SK-N-SH (cell line): ENCODE measurements around the gene PHF21A. TPM values are rescaled to one million over a fixed set of nuclear protein-coding genes. Genes with fewer than 3 reads are reported as not detected.
A peak's percentile ranks its signal among the peaks of the same experiment; 100 is the strongest.

Experiments used
- CTCF ChIA-PET: fragments of 300-600, 350-600 bp; formaldehyde crosslinking; extraction: SDS; loops from one replicate; lab custom pipeline; 2021; lab: Yijun Ruan, JAX
- POLR2A ChIA-PET: fragments of 350-600 bp; sonication (Branson Sonifier 250); formaldehyde crosslinking; extraction: SDS; loops from one replicate; lab custom pipeline; 2020; ENCODE audit warnings: antibody characterized with exemption, inconsistent platforms; lab: Yijun Ruan, JAX
- DNase-seq: peaks from one replicate; pipeline ENCODE4 v3.0.0; 2012
- H2AFZ ChIP-seq: fragments of 200-600 bp; sonication (generic); 2 replicates; pipeline ENCODE4 v1.8.1; 2016; ENCODE audit warnings: antibody characterized with exemption, mild to moderate bottlenecking, low read depth
- H3F3A ChIP-seq: fragments of 200-600 bp; sonication (generic); replicated peaks from 2 replicates; pipeline ENCODE3; 2016; ENCODE audit warnings: antibody characterized with exemption, mild to moderate bottlenecking; ENCODE audit not compliant: insufficient read depth
- H3K27ac ChIP-seq, 2 experiments: fragments of 200-500 bp in 1 of 2; fragments of 200-600 bp in 1 of 2; sonication (Bioruptor generic) in 1 of 2; sonication (generic), shearing (Covaris generic) in 1 of 2; 2 replicates each; pipeline versions ENCODE4 v1.5.1 to v1.6.1; 2014 to 2016; ENCODE audit warnings: low read depth in 2 of 2, inconsistent platforms in 1 of 2, low read length in 1 of 2, mild to moderate bottlenecking in 1 of 2, mixed read lengths in 1 of 2
- H3K27me3 ChIP-seq: fragments of 200-600 bp; sonication (generic), shearing (Covaris generic); 2 replicates; pipeline ENCODE4 v1.6.1; 2016; ENCODE audit warnings: mixed run types; ENCODE audit not compliant: insufficient read depth
- H3K36me3 ChIP-seq, 2 experiments: fragments of 200-500 bp in 1 of 2; fragments of 200-600 bp in 1 of 2; sonication (Bioruptor generic) in 1 of 2; sonication (generic) in 1 of 2; replicated peaks in 1 of 2; 2 replicates each; pipeline versions ENCODE3 to v1.5.1; 2014 to 2016; ENCODE audit warnings: low read length in 1 of 2, mild to moderate bottlenecking in 1 of 2; ENCODE audit not compliant: insufficient read depth in 2 of 2, control insufficient read depth in 1 of 2
- H3K4me1 ChIP-seq, 2 experiments: fragments of 200-500 bp in 1 of 2; fragments of 200-600 bp in 1 of 2; sonication (Bioruptor generic) in 1 of 2; sonication (generic), shearing (Covaris generic) in 1 of 2; 2 replicates each; pipeline versions ENCODE4 v1.5.1 to v1.6.1; 2014 to 2016; ENCODE audit warnings: low read depth in 1 of 2, low read length in 1 of 2, mixed run types in 1 of 2; ENCODE audit not compliant: insufficient read depth in 2 of 2, control insufficient read depth in 1 of 2
- H3K4me2 ChIP-seq: fragments of 200-600 bp; sonication (generic), shearing (Covaris generic); 2 replicates; pipeline ENCODE4 v1.6.1; 2017; ENCODE audit warnings: mixed run types
- H3K4me3 ChIP-seq, 2 experiments: fragments of 200-500 bp in 1 of 2; fragments of 200-600 bp in 1 of 2; sonication (Bioruptor generic) in 1 of 2; sonication (generic), shearing (Covaris generic) in 1 of 2; 2 replicates each; pipeline versions ENCODE4 v1.5.1 to v1.8.1; 2014 to 2016; ENCODE audit warnings: low read depth in 2 of 2, inconsistent platforms in 1 of 2, low read length in 1 of 2, mild to moderate bottlenecking in 1 of 2, mixed read lengths in 1 of 2, moderate library complexity in 1 of 2
- H3K79me2 ChIP-seq: fragments of 200-600 bp; sonication (generic); 2 replicates; pipeline ENCODE4 v1.8.1; 2017; ENCODE audit warnings: mild to moderate bottlenecking; ENCODE audit not compliant: insufficient read depth
- H3K9ac ChIP-seq: fragments of 200-600 bp; sonication (generic); 2 replicates; pipeline ENCODE4 v1.6.1; 2017; ENCODE audit warnings: mixed run types
- H3K9me2 ChIP-seq: fragments of 200-600 bp; sonication (generic); 2 replicates; pipeline ENCODE4 v1.6.1; 2017; ENCODE audit warnings: mixed run types
- H3K9me3 ChIP-seq: fragments of 200-600 bp; sonication (generic); 2 replicates; pipeline ENCODE4 v1.6.1; 2017; ENCODE audit warnings: mixed run types, mild to moderate bottlenecking, moderate library complexity
- H4K20me1 ChIP-seq: fragments of 200-600 bp; sonication (generic); 2 replicates; pipeline ENCODE4 v1.6.1; 2017; ENCODE audit warnings: mild to moderate bottlenecking, mixed run types; ENCODE audit not compliant: insufficient read depth
- CHD2 ChIP-seq: fragments of 150-350 bp; IDR thresholded peaks from 2 replicates; pipeline ENCODE4 v1.6.1; 2018; ENCODE audit warnings: low read length; ENCODE audit not compliant: partially characterized antibody
- ELF1 ChIP-seq: IDR thresholded peaks from 2 replicates; pipeline ENCODE4 v1.4.0; 2012
- GABPA ChIP-seq: IDR thresholded peaks from 2 replicates; pipeline ENCODE4 v1.4.0; 2012; ENCODE audit warnings: low read depth, mild to moderate bottlenecking
- GATA2 ChIP-seq: sonication (generic); formaldehyde crosslinking; IDR thresholded peaks from 2 replicates; pipeline ENCODE4 v1.5.0; 2020; ENCODE audit warnings: mild to moderate bottlenecking, missing genetic modification reagents
- MXI1 ChIP-seq: IDR thresholded peaks from 2 replicates; pipeline ENCODE4 v1.6.1; 2012; ENCODE audit warnings: mild to moderate bottlenecking, low read depth, low read length, improper control_type of control experiment
- NRF1 ChIP-seq: IDR thresholded peaks from 2 replicates; pipeline ENCODE4 v1.6.1; 2012; ENCODE audit warnings: low read depth, mild to moderate bottlenecking, low read length
- RAD21 ChIP-seq: IDR thresholded peaks from 2 replicates; pipeline ENCODE4 v1.6.1; 2012; ENCODE audit warnings: mild to moderate bottlenecking, low read length
- RCOR1 ChIP-seq: fragments of 150-350 bp; IDR thresholded peaks from 2 replicates; pipeline ENCODE4 v1.6.1; 2017; ENCODE audit warnings: antibody characterized with exemption, low read length
- RFX5 ChIP-seq: IDR thresholded peaks from 2 replicates; pipeline ENCODE4 v1.6.1; 2012; ENCODE audit warnings: mild to moderate bottlenecking, improper control_type of control experiment, low read length
- TCF12 ChIP-seq: IDR thresholded peaks from 2 replicates; pipeline ENCODE4 v1.4.0; 2012
- WGBS: methylation state at CpG from one replicate; pipeline ENCODE4 v1.1.6; 2017; ENCODE audit warnings: low lambda C conversion rate; 5-methylcytosine and 5-hydroxymethylcytosine counted together
- polyA plus RNA-seq, 3 experiments: library from polyadenylated mRNA; depleted of rRNA; stranded (reverse); fragments of >200 nt; gene quantifications; 2 replicates each; pipeline ENCODE4 v1.2.3, GENCODE V29; 2012
- TF ChIP-seq, protein P1 (sequence below): IDR thresholded peaks from 2 replicates; pipeline ENCODE4 v1.6.1; 2012; ENCODE audit warnings: mild to moderate bottlenecking, low read depth, low read length, moderate library complexity
- TF ChIP-seq, protein P2 (sequence below): IDR thresholded peaks from 2 replicates; pipeline ENCODE4 v1.4.0; 2012; ENCODE audit warnings: low read depth, borderline replicate concordance

PHF21A gene
- polyA plus RNA-seq, 1 of the 3 experiments (the other 2 are of a cell fraction), result 18.8 TPM

DNA sequence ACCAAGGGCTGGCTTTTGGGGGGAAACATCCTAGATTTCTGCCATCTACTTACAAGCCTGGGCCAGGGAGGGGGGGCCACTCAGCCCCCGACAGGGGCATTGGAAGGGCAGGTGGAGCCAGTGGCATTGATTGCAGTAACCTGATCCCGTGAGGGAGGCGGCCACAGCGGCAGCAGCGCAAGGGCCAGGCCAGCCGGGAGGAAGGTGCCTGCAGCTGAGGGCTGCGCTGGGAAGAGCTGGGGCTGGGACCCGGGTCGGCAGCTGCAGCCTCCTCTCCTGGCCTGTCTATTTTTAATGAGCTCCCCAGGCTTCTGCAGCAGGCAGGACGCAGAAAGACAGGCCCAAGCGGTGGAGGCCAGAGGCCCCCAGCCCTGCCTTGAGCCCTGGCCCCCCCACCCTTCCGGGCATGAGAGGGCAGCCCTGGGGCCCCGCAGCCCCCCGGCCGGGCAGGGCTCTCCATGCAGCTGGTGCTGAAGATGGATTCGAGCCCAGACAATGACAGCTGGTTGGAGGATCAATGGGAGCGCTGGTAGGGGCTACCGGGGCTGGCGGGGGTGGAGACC, 224.8 kb downstream of the PHF21A start:
- no peak overlapping the region for H3K9ac ChIP-seq
- H3F3A ChIP-seq, result no peaks in the 10 kb centered on the region
- no peaks in the 10 kb centered on the region for H3K27me3 ChIP-seq
- ChIA-PET CTCF (interaction anchor here (1.6 to 4.6 kb wide), 4 partner anchors 15 to 110 kb away, joined by 7 to 31 read pairs (median 14); no protein-coding TSS in a partner anchor), POLR2A (interaction anchor here (1.2 kb wide), 1 partner anchor 16 kb away, joined by 5 read pairs; no protein-coding TSS in a partner anchor)
- TF ChIP-seq RAD21, result 0 out of 2 replicates have a peak, but pooled peaks have one; percentile 6
- TF ChIP-seq CHD2, result no peak
- TF ChIP-seq RFX5, result no peak
- 0 out of 2 replicates have a peak, but pooled peaks have one; percentile 28 for TF ChIP-seq MXI1
- no peak for TF ChIP-seq GATA2
- TF ChIP-seq, protein P1, sequence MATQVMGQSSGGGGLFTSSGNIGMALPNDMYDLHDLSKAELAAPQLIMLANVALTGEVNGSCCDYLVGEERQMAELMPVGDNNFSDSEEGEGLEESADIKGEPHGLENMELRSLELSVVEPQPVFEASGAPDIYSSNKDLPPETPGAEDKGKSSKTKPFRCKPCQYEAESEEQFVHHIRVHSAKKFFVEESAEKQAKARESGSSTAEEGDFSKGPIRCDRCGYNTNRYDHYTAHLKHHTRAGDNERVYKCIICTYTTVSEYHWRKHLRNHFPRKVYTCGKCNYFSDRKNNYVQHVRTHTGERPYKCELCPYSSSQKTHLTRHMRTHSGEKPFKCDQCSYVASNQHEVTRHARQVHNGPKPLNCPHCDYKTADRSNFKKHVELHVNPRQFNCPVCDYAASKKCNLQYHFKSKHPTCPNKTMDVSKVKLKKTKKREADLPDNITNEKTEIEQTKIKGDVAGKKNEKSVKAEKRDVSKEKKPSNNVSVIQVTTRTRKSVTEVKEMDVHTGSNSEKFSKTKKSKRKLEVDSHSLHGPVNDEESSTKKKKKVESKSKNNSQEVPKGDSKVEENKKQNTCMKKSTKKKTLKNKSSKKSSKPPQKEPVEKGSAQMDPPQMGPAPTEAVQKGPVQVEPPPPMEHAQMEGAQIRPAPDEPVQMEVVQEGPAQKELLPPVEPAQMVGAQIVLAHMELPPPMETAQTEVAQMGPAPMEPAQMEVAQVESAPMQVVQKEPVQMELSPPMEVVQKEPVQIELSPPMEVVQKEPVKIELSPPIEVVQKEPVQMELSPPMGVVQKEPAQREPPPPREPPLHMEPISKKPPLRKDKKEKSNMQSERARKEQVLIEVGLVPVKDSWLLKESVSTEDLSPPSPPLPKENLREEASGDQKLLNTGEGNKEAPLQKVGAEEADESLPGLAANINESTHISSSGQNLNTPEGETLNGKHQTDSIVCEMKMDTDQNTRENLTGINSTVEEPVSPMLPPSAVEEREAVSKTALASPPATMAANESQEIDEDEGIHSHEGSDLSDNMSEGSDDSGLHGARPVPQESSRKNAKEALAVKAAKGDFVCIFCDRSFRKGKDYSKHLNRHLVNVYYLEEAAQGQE, result peak; percentile 78
- H2AFZ ChIP-seq, result no peak overlapping the region
- no peak overlapping the region for H3K4me3 ChIP-seq
- no peaks in the 10 kb centered on the region for H3K9me3 ChIP-seq
- WGBS, result 44% methylated on average over 5 of the region's 19 CpGs
- DNase-seq, result peak; percentile 73
- peaks cover 11 to 43% of the 10 kb centered on the region in 2 experiments; a peak in 2 of 4 replicates for H3K4me1 ChIP-seq
- peak overlapping the region in 1 of 2 experiments; percentile 50; a peak in 2 of 4 replicates for H3K27ac ChIP-seq
- no peak overlapping the region for H3K4me2 ChIP-seq
- no peaks in the 10 kb centered on the region for H3K79me2 ChIP-seq
- no peaks in the 10 kb centered on the region for H3K36me3 ChIP-seq
- H3K9me2 ChIP-seq, result no peaks in the 10 kb centered on the region
- H4K20me1 ChIP-seq, result peaks cover 7% of the 10 kb centered on the region; the same call in 1 of the 2 replicates

DNA sequence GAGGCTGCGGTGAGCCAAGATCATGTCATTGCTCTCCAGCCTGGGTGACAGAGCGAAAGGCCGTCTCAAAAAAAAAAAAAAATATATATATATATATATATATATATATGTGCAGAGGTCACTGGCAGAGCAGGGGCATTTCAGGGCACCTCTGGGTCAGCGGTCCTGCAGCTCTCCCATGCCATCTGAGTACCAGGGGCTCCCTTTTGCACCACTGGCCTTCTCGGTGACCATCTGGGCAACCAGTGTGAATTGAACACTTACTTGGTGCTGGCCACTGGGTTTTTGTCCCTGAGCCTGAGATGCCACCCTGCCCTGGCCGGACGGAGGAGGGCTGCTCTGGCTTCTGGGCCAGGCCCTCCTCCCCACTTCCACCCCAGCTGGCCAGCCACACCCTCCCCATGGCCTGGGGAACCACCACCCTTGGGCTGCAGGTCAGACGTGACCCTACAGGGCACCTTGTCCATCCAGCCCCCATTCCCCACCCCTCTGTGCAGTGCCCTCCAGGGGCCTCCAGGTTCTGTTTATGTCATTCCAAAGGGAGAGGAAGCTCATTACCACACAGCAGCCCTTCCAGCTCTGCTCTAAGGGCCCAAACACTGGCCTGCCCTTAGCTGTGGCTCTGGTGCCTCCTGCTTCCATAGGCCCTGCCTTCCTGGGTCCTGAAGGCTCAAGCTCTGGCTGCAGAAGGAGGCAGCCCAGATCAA, 225.5 kb downstream of the PHF21A start:
- no peak overlapping the region for H3K9ac ChIP-seq
- POLR2A ChIA-PET, result interaction anchor here (1.2 kb wide), 1 partner anchor 15 kb away, joined by 5 read pairs; no protein-coding TSS in a partner anchor
- CTCF ChIA-PET, result interaction anchor here (1.3 to 4.6 kb wide), 5 partner anchors 15 to 111 kb away, joined by 3 to 31 read pairs (median 14); no protein-coding TSS in a partner anchor
- peaks cover 7 to 35% of the 10 kb centered on the region in 2 experiments; a peak in 2 of 4 replicates for H3K4me1 ChIP-seq
- 91% methylated on average over 7 of the region's 8 CpGs for WGBS
- no peaks in the 10 kb centered on the region for H3K79me2 ChIP-seq
- peaks cover under 1% of the 10 kb centered on the region; the same call in 1 of the 2 replicates for H4K20me1 ChIP-seq
- H3K4me2 ChIP-seq, result no peak overlapping the region
- peak; percentile 32 for DNase-seq
- no peaks in the 10 kb centered on the region for H3K9me3 ChIP-seq
- H3K4me3 ChIP-seq, result no peak overlapping the region
- no peaks in the 10 kb centered on the region for H3K27me3 ChIP-seq
- peak overlapping the region in 1 of 2 experiments; percentile 50; a peak in 2 of 4 replicates for H3K27ac ChIP-seq
- H3F3A ChIP-seq, result no peaks in the 10 kb centered on the region
- TF ChIP-seq GABPA (no peak), ELF1 (no peak), TCF12 (no peak), GATA2 (no peak), RCOR1 (no peak), NRF1 (no peak), CHD2 (no peak)
- TF ChIP-seq, protein P2, sequence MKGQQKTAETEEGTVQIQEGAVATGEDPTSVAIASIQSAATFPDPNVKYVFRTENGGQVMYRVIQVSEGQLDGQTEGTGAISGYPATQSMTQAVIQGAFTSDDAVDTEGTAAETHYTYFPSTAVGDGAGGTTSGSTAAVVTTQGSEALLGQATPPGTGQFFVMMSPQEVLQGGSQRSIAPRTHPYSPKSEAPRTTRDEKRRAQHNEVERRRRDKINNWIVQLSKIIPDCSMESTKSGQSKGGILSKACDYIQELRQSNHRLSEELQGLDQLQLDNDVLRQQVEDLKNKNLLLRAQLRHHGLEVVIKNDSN, result no peak
- no peaks in the 10 kb centered on the region for H3K9me2 ChIP-seq
- no peak overlapping the region for H2AFZ ChIP-seq
- no peaks in the 10 kb centered on the region for H3K36me3 ChIP-seq
